Measurements from ENCODE around the gene ZNHIT3.

DNA sequence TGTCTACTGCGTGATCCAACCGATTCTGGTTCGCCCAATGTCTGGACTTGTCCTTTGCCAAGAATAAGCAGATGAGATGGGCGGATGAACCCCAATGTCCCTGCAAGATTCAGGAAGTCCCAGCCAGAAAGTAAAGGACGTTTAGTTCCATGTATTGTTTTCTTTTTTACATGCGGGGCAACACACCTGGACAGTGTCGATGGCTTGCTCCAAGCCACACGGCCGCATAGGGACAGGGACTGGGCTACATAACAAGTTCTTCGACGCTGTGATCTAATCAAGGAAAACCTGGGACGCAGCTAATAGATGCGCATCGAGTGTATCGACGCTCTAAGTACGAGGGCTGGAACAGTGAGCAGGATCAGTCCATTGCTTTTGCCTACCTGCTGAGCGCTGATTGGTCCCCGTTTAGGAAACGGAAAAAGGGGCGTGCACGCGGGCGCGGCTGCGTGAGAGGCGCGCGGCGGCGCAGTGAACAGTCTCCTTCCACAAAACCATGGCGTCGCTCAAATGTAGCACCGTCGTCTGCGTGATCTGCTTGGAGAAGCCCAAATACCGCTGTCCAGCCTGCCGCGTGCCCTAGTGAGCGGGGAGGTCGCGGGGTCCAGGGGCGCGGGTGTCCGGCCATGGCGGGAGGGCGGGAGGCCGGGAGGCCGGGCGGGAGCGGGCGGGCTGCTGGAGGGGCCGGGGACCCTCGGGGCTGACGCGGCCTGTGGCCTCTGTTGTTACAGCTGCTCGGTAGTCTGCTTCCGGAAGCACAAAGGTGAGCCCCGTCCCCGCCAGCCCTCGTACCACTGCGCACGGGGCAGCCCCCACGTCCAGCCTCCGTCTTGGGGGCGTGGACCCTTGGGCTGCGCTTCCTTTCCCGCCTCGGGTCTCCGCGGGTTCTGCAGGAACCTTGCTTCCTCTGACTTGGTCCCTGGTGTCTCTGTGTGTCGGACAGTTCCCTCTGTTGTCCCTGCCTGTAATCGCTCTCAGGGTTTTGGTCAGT, at the start of gene ZNHIT3:
- no peak for TF ChIP-seq ARNT (IDR thresholded peaks at IDR 0.05)
- TF ChIP-seq BHLHE40 (IDR thresholded peaks at IDR 0.05; ENCODE audit: borderline replicate concordance), result no peak
